Tongue (tissue), 2 donors: ENCODE results near the gene MACROD2. TPM values are rescaled to one million over a fixed set of nuclear protein-coding genes. Genes with fewer than 3 reads are reported as not detected.
A peak's percentile ranks its signal among the peaks of the same experiment; 100 is the strongest.

ENCODE experiments used
- DNase-seq: peaks from one replicate; pipeline ENCODE4 v3.0.0-alpha.2; 2015
- total RNA-seq: library from RNA; depleted of rRNA; stranded (reverse); fragments of >200 nt; gene quantifications from one replicate; pipeline ENCODE4 v1.2.3, GENCODE V29; 2014

Gene MACROD2
- total RNA-seq, 1 donor from 2014 or later = 5.0 TPM

DNA sequence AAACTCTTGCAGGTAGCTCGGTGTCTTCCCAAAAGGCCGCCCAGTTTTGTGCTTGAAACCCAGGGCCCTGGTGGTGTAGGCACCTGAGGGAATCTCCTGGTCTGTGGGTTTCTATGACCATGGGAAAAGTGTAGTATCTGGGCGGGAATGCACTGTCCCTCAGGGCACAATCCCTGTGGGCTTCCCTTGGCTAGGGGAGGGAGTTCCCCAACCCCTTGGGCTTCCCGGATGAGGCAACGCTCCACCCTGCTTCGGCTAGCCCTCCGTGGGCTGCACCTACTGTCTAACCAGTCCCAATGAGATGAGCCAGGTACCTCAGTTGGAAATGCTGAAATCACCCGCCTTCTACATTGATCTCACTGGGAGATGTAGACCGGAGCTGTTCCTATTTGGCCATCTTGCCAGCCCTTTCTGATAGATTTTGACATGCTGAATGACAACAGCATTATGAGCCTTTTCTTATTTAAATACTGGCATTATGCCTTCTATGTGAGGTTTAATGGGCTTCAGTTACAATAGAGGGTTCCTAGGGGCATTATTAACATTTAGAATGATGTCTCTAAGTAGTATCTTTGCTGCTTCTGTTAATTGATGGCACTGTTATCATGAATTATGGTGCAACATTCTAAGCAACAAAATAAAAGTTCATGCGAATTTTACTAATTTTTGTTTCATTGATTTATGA lies 475.8 kb downstream of the MACROD2 start:
- no peak for DNase-seq

DNA sequence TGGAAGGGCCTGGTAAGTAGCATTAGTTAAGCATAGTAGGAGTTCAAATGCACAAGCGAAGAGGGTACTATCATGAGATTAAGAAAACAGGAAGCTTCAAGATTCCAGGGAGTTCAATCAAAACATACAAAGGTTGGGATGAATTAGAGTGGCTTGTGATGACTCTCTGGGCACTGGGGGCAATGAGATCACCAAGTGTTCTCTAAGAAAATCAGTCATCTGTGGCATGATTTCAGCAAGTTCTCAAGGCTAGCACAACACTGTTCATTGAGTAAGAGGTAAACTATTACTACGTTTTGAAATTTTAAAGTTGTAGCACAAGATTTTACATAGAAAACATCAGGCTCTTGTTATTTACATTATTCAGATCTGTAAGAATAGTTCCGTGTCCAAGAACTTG lies 481.8 kb downstream of the MACROD2 start:
- DNase-seq = no peak

GRCh38 chr20:14478126-14478525 lies 482.8 kb downstream of the MACROD2 start:
- peak; percentile 24 for DNase-seq

- no peak for DNase-seq
These were observed 486.5 kb downstream of the MACROD2 start for GRCh38 chr20:14481863-14482262.

- no peak for DNase-seq
These were observed 492.9 kb downstream of the MACROD2 start for GRCh38 chr20:14488212-14488611.

GRCh38 chr20:14488756-14489479 lies 493.6 kb downstream of the MACROD2 start:
- DNase-seq = no peak

DNA sequence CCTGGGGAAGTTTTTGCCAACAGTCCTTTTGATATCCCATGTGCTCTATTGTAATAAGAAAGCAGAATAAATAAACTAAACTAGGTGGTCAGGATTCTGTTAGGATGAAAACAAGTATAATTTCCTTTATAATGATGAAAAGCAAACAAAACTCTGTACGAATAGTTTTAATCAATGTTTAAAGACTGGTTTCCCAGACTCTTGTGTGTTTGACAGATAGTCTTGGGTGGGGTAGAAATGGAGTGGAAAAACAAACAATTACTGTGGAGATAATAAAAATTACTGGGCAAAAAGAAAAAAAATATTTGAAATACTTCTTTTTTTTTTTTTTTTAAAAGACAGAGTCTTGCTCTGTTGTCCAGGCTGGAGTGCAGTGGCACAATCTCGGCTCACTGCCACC lies 494.2 kb downstream of the MACROD2 start:
- no peak for DNase-seq

GRCh38 chr20:14491436-14491835 lies 496.1 kb downstream of the MACROD2 start:
- DNase-seq = no peak

- no peak for DNase-seq
These were observed 498.1 kb downstream of the MACROD2 start for GRCh38 chr20:14493408-14493807.

DNA sequence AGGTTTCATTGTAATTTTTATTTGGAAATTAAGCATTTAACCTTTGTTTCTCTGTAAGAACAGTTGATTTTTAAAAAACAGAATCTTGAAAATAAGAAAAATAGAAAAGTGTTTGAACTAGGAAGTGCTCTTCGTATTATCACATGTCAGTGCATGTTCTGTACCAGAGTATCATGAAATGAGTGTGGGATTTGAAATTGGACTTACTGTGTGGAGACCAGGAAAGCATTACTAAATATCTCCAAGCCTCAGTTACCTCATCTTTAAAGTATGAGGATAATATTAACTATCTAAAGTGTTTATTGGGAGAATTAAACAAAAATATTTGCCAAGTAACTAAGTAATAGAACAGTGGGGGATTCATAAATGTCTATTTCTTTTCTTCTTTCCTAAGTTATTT lies 499.0 kb downstream of the MACROD2 start:
- no peak for DNase-seq

DNA sequence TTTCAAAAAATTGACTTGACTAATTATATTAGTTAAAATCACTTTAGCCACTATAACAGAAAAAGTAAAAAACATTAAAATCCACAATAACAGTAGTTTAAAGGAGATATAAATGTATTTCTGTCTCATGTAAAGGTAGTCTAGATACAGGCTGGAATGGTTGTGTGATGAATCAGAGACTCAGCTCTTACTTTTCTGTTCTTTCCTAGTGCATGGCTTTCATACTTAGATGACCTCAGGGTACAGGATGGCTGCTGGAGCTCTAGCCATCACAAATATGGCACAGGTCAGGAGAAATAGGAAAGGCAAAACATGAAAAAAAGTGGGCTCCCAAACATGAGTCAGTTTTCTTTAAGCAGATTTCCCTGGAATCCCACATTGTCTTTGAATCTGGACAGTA lies 499.8 kb downstream of the MACROD2 start:
- DNase-seq = no peak

DNA sequence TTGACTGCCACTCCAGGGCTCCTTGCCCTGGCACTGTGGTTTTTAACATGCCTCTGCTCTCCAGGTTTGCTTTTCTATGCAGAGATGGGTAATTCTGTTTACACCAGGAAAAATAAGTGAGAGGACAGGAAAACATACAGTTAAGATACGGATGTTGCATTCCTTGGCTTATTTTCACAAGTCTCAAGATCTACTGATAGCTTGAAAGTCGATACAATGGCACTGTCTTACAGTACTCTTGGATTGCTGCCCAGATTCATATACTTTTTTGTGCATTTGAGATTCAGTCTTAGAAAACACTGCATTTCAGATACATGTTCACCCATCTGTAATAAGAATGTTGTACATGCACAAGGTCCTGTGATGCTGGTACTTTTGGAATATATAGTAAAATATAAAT lies 501.7 kb downstream of the MACROD2 start:
- DNase-seq = no peak

- peak; percentile 51 for DNase-seq
These were observed 503.5 kb downstream of the MACROD2 start for GRCh38 chr20:14498772-14499171.

GRCh38 chr20:14505476-14505875 lies 510.2 kb downstream of the MACROD2 start:
- DNase-seq = no peak

- DNase-seq = no peak
These were observed 512.4 kb downstream of the MACROD2 start for GRCh38 chr20:14507711-14508110.

GRCh38 chr20:14510341-14510740 lies 515.0 kb downstream of the MACROD2 start:
- no peak for DNase-seq

DNA sequence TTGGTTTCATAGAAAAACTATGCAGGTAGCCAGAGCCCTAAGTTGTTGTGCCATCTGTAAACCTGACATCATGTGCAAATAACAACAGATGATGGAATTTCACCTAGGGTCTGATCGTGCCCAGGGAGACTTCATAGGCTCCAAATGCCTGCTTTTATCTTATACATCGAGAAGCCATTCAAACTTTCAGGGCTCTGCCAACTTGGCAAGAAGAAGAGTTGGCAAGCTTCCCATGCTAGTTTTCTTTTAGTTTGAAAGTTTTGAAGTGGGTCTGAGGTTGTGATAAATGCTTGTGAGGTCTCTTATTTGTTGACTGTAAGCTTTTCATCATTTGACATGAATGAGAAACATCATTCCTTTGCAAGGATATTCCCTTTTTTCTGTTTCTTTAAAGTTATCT lies 517.5 kb downstream of the MACROD2 start:
- DNase-seq = peak; percentile 55

GRCh38 chr20:14518648-14519047 lies 523.3 kb downstream of the MACROD2 start:
- no peak for DNase-seq

DNA sequence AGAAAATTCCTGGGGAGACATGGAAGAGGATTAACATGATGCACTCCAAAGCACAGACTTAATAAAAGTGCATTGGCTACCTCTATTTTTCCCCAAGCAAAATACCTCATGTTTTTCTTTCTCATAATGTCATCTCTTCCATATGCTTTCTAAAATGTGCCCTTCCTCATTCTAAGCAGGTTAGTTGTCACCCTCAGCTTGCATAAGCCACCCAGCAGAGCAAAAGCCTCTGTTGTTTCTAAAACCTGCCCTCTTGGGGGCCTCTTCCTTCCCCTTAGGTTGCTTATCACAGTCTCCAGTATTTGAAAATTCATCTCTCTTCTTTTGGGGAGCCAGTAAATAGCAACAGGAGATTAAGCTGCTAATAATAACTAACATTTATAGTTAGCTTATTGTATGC lies 525.7 kb downstream of the MACROD2 start:
- no peak for DNase-seq

- DNase-seq = no peak
These were observed 526.1 kb downstream of the MACROD2 start for GRCh38 chr20:14521436-14521835.

DNA sequence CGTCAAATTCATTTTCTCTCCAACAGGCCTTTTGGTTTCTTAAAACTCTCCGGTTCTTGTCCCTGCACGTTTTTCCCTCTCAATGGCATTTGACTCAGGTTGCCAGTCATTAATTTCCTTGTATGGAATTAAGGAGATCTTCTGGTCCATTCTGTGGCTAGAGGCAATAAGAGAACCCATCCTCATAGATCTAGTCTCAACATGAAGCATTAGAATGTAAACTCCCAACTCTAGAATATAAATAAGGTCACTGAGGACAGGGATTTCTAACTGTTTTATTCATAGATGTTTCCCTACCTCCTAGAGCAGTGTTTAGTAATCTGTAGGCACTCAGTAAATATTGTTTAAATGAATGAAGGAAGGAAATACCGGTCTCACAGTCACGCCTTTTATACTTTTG lies 527.3 kb downstream of the MACROD2 start:
- no peak for DNase-seq

GRCh38 chr20:14523090-14523489 lies 527.8 kb downstream of the MACROD2 start:
- DNase-seq = no peak

DNA sequence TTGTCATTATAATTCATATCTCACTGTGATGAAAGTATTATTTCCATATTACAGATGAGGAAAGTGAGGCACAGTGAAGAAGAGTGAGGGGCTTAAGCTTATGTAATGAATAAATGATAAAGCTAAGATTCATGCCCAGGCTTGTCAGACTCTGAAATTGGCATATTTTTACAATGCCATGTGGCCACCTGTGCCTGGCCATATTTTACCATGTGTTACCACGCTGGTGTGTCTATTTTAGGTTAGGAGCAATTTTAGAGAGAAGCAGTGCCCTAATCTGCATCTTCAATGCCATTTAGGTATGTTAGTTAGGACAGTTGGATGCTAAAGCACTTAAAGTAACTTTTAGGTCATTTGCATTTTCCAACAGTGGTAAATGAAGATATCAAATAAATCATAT lies 530.1 kb downstream of the MACROD2 start:
- no peak for DNase-seq

DNA sequence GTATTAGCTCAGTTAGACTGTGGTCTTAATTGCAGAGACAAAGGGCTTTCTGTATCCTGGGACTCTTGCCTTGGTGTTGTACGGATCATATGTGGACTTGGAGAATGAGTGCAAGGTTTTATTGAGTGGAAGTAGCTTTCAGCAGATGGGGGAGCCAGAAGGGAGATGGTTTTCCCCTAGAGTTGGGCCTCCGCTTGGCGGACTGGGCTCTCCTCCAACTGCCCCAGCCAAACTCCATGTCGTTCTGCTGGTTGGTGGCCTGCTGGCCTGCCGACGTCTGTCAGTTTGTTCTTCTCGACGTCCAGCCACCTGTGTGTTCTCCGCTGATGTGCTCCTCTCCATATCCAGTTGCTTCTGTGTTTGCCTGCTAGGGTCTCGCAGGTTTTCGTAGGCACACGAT lies 531.6 kb downstream of the MACROD2 start:
- DNase-seq = no peak
